Measurements from ENCODE around the gene DPF3.

DNA sequence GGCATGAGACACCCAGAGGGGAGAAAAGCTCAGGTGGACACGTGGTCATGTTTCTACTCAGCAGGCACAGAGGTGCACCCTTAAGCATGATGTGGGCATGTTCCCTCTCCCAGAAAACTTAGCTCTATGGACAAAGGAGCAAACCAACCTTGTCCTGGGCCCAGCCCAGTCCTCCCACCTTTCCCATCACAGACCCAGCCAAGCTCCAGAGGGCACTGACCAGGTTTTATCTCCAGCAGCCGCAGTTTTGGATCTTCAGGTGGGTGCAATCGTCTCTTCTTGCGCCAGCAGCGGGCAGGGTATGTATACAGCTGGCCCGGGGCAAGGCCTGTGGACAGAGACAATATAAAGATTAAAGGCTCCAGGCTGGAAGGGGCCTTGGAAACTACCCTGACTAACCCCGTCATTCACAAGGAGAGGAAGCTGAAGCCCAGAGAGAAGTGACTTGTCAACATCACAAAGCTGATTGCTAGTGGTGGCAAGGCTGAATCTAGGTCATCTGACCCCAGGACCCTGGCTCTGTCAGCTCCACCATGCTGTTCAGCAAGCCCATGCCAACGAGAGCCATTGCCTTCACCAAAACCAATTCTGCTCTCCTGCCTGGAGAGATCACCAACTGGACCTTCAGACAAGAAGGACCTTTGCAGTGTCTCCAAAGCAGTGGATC is 140.7 kb downstream of the DPF3 start:
- TF ChIP-seq ARNT (IDR thresholded peaks at IDR 0.05) (no peak), CTBP1 (IDR thresholded peaks at IDR 0.05; ENCODE audit: borderline replicate concordance) (no peak)

All from HEK293T (cell line).